Measurements from ENCODE around the gene CYB561. TPM values are rescaled to one million over a fixed set of nuclear protein-coding genes. Genes with fewer than 3 reads are reported as not detected.
A peak's percentile ranks its signal among the peaks of the same experiment; 100 is the strongest.

CYB561 gene
- total and polyA plus RNA-seq, 9 of the 15 experiments (the other 6 are each of a cell fraction or from before 2014, with no cell fraction given), result 4.0 to 30.8 (median 17.4) TPM

GRCh38 chr17:63436523-63437110, 9.5 kb downstream of the CYB561 start (continued):
- peak; percentile 41 to 51 (median 42); a peak in 5 of 6 replicates for TF ChIP-seq CTCF (IDR thresholded peaks at IDR 0.05 in 2 of 3, conservative IDR thresholded peaks at IDR 0.05 in 1 of 3; ENCODE audit: insufficient read depth in 2 of 3, low read depth in 1 of 3, low read length in 3 of 3)
- TF ChIP-seq WHSC1 (IDR thresholded peaks at IDR 0.05; ENCODE audit: low read length), result peak; percentile 44
- 0 out of 2 replicates have a peak, but pooled peaks have one; percentile 14 for TF ChIP-seq MAX (CRISPR knock-in tag; IDR thresholded peaks at IDR 0.05)
- TF ChIP-seq E2F6 (IDR thresholded peaks at IDR 0.05; ENCODE audit: borderline replicate concordance in 1 of 2, extremely low read depth in 1 of 2, insufficient read depth in 1 of 2, insufficient read length in 1 of 2, low read depth in 1 of 2, low read length in 1 of 2, poor library complexity in 1 of 2, severe bottlenecking in 1 of 2), result no peak
- peak; percentile 82 for TF ChIP-seq ZBTB33 (CRISPR knock-in tag; IDR thresholded peaks at IDR 0.05)
- TF ChIP-seq GATAD2A (IDR thresholded peaks at IDR 0.05), result peak; percentile 44; the same call in 1 of the 2 replicates
- no peak for TF ChIP-seq ZNF449 (CRISPR knock-in tag; IDR thresholded peaks at IDR 0.05)
- TF ChIP-seq USF1 (CRISPR knock-in tag; IDR thresholded peaks at IDR 0.05), result peak; percentile 21; the same call in 1 of the 2 replicates
- TF ChIP-seq MYC (IDR thresholded peaks at IDR 0.05; ENCODE audit: low read depth, low read length), result 0 out of 2 replicates have a peak, but pooled peaks have one; percentile 6
- TF ChIP-seq MYC (CRISPR knock-in tag; IDR thresholded peaks at IDR 0.05; ENCODE audit: borderline replicate concordance, low read depth), result no peak
- peak; percentile 13 to 57; a peak in 2 of 4 replicates for TF ChIP-seq RAD21 (CRISPR knock-in tag; conservative IDR thresholded peaks at IDR 0.05 in 1 of 2, IDR thresholded peaks at IDR 0.05 in 1 of 2)
